GM19099 (cell line): ENCODE measurements around the gene PROCA1.

Experiments used
- POLR2A ChIP-seq: IDR thresholded peaks from 3 replicates; pipeline ENCODE4 v1.6.1; 2011; ENCODE audit warnings: low read depth; ENCODE audit not compliant: insufficient read length; ENCODE audit errors: extremely low read depth

Gene PROCA1, protein sequence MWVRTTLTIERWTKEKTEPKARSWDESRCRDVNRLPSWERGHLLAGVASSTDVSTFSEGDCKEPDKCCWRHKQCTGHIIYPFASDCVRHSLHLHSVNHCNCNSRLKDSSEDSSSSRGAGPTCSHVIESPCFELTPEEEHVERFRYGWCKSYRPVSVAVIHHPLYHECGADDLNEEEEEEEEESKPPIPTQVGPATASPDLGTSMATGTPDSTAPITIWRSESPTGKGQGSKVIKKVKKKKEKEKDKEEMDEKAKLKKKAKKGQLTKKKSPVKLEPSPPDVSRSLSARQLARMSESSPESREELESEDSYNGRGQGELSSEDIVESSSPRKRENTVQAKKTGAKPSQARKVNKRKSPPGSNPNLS

GRCh38 chr17:28711723-28712031, at the start of gene PROCA1:
Gene PROCA1, minus strand, starts transcription at chr17:28711888. Its CDS starts 228 bp downstream, at chr17:28711660.
- TF ChIP-seq POLR2A: no peak

GRCh38 chr17:28760601-28761562, 49.2 kb upstream of the PROCA1 start:
- no peak for TF ChIP-seq POLR2A

GRCh38 chr17:28759256-28759865, 47.7 kb upstream of the PROCA1 start:
- no peak for TF ChIP-seq POLR2A

- no peak for TF ChIP-seq POLR2A
Observed at GRCh38 chr17:28758411-28759121, 46.9 kb upstream of the PROCA1 start.

- TF ChIP-seq POLR2A: no peak
Observed at GRCh38 chr17:28756049-28756804, 44.5 kb upstream of the PROCA1 start.

DNA sequence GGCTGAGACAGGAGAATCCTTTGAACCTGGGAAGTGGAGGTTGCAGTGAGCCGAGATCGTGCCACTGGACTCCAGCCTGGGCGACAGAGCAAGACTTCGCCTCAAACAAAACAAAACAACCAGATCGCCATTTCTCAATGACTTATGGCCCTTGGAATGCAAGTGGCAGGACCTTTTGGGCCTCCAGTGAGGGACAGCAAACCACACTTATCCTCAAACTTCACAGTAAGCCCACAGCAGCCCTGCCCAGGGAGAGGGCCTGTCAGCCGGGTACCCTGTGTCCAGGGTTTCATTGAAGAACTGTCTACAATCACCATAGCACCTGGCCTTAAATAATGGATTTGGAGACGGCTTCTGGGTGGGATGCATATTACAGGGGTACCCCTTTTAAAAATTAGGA, 43.8 kb upstream of the PROCA1 start:
- no peak for TF ChIP-seq POLR2A

DNA sequence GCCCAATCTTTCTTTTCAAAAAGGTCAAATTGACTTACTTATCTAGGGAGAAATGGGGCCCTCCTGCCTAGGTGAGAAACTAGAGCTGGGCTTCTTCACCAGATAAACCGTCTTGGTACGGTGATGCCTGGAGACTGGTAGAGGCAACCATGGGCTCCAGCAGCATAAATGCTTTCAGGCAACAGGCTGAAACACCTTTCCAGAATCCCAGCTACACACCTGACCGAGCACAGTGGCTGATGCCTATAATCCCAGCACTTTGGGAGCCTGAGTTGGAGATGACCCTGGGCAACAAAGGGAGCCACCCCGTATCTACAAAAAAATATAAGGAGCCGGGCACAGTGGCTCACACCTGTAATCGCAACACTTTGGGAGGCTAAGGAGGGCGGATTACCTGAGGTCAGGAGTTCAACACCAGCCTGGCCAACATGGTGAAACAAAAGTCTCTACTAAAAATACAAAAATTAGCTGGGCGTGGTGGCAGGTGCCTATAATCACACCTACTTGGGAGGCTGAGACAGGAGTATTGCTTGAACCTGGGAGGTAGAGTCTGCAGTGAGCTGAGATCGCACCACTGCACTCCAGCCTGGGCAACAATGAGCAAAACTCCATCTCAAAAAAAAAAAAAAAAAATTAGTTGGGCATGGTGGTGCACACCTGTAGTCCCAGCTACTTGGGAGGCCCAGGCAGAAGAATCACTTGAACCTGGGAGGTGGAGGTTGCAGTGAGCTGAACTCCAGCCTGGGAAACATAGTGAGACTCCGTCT, 40.1 kb upstream of the PROCA1 start:
- TF ChIP-seq POLR2A: no peak

DNA sequence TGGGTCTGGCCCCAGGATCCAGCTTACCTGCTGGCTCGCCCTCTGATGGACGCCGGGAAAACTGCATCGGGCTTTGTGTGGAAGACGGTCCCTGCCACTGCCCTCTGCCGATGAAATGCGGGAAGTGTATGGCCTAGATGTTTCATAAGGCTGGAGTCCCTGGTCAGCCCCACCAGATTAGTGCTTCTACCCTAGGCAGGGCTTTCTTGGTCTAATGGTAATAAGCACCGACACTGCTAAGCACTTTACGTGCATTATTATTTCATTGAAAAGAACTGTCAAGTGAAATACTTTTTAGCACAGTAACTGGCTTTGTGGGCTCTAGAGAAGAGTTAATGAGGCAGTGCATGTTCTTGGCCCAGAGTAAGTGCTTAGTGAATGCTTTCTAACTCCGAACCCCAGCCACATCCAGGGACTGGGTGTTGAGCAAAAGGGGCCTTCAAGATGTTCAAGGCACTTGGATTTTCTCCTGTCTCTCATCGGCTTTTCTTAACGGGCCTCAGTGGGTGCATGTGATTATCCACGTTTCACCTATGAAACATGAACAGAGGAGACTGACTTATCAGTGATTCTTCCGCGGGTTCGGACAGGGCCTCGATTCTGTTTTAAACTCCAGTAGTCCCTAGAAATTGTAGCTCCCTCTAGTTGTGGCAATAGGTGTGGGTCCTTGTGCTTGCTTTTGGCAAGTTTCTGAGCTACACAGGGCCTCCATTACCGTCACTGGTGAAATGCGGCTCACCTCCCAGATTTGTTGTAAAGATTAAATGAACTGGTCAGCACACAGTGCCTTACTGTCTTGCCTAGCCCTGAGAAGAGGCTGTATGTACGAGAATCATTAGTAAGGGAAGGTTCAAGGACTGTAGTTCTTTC, 38.7 kb upstream of the PROCA1 start:
- no peak for TF ChIP-seq POLR2A

DNA sequence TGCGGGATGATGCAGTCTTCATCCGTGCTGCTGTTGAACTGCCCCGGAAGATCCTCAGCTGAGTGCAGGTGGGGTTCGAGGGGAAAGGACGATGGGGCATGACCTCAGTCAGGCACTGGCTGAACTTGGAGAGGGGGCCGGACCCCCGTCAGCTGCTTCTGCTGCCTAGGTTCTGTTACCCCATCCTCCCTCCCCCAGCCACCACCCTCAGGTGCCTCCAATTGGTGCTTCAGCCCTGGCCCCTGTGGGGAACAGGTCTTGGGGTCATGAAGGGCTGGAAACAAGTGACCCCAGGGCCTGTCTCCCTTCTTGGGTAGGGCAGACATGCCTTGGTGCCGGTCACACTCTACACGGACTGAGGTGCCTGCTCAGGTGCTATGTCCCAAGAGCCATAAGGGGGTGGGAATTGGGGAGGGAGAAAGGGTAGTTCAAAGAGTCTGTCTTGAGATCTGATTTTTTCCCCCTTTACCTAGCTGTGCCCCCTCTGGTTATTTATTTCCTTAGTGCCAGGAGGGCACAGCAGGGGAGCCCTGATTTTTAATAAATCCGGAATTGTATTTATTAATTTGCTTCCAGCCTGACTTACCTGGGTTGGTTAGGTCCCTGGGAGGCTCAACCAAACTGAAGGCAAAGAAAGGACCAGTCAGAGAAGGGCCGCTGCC, 38.0 kb upstream of the PROCA1 start:
- no peak for TF ChIP-seq POLR2A

- no peak for TF ChIP-seq POLR2A
Observed at GRCh38 chr17:28748852-28749515, 37.3 kb upstream of the PROCA1 start.

GRCh38 chr17:28747801-28748750, 36.4 kb upstream of the PROCA1 start:
- TF ChIP-seq POLR2A: no peak
